Lower leg skin (tissue), 4 donors: ENCODE data around the gene CTIF. TPM values are rescaled to one million over a fixed set of nuclear protein-coding genes. Genes with fewer than 3 reads are reported as not detected.

ENCODE experiments used
- DNase-seq, 2 donors: peaks; one replicate each; pipeline ENCODE4 v3.0.0-alpha.2; 2019; ENCODE audit warnings: low spot score in 2 of 2
- H3K4me3 ChIP-seq: fragments of 200-600 bp; sonication (generic); 2 replicates; pipeline ENCODE4 v1.5.1; 2017; ENCODE audit warnings: mild to moderate bottlenecking, low read depth; ENCODE audit not compliant: poor library complexity, severe bottlenecking
- CTCF ChIP-seq, 3 donors: fragments of 450-650 bp; IDR thresholded peaks; one replicate each; pipeline ENCODE4 v1.5.1; 2016; ENCODE audit warnings: antibody characterized with exemption in 3 of 3, mild to moderate bottlenecking in 3 of 3, moderate library complexity in 2 of 3
- POLR2A ChIP-seq, 2 donors: fragments of 450-650 bp; IDR thresholded peaks; one replicate each; pipeline ENCODE4 v1.6.1; 2016 to 2017; ENCODE audit warnings: antibody characterized with exemption in 2 of 2, mild to moderate bottlenecking in 1 of 2, moderate library complexity in 1 of 2
- WGBS, 2 donors: methylation state at CpG; one replicate each; pipeline ENCODE4 v1.1.5; 2018; 5-methylcytosine and 5-hydroxymethylcytosine counted together
- intact Hi-C: fragments of 100-400 bp; cut with DNase I; formaldehyde crosslinking; loops from one replicate; pipeline ENCODE4 v1.15.0; 2023; ENCODE audit warnings: low total_unique reads
- total RNA-seq, 4 donors: library from RNA; depleted of rRNA; stranded (reverse); fragments of >200 nt; gene quantifications; one replicate each; pipeline ENCODE4 v1.1.0, GENCODE V29; 2016

Gene CTIF
- total RNA-seq, 4 donors from 2014 or later: 22.6 to 44.0 (median 30.2) TPM

- no peak overlapping the region for H3K4me3 ChIP-seq
- TF ChIP-seq CTCF (IDR thresholded peaks at IDR 0.05) (no peak), POLR2A (IDR thresholded peaks at IDR 0.05) (no peak)
- 89 to 93% methylated on average over 4 of the region's 4 CpGs for WGBS, 2 donors
- DNase-seq: no peak
- intact Hi-C loops: no loop called here
Observed at GRCh38 chr18:48641981-48642380, 103.2 kb downstream of the CTIF start.

- no peak for TF ChIP-seq POLR2A (IDR thresholded peaks at IDR 0.05)
- no peak for TF ChIP-seq CTCF (IDR thresholded peaks at IDR 0.05)
- DNase-seq: no peak
- intact Hi-C loops: no loop called here
- no peak overlapping the region for H3K4me3 ChIP-seq
- WGBS, 2 donors: 100% methylated on average over 1 of the region's 1 CpG
Observed at GRCh38 chr18:48642503-48642902, 103.7 kb downstream of the CTIF start.

- intact Hi-C loops: no loop called here
- TF ChIP-seq POLR2A (IDR thresholded peaks at IDR 0.05): no peak
- no peak for TF ChIP-seq CTCF (IDR thresholded peaks at IDR 0.05)
- H3K4me3 ChIP-seq: no peak overlapping the region
- WGBS, 2 donors: 96% methylated on average over 1 of the region's 1 CpG
- peak in 1 of 2 donors; percentile 15 for DNase-seq
Observed at GRCh38 chr18:48643262-48643661, 104.4 kb downstream of the CTIF start.

GRCh38 chr18:48644029-48644428 is 105.2 kb downstream of the CTIF start:
- TF ChIP-seq CTCF (IDR thresholded peaks at IDR 0.05) (no peak), POLR2A (IDR thresholded peaks at IDR 0.05) (no peak)
- no peak overlapping the region for H3K4me3 ChIP-seq
- intact Hi-C loops: no loop called here
- DNase-seq: peak in 1 of 2 donors; percentile 56
- WGBS, 2 donors: 95 to 96% methylated on average over 5 of the region's 5 CpGs

- no peak overlapping the region for H3K4me3 ChIP-seq
- WGBS, 2 donors: 83 to 90% methylated on average over 8 to 9 of the region's 10 CpGs
- TF ChIP-seq POLR2A (IDR thresholded peaks at IDR 0.05) (no peak), CTCF (IDR thresholded peaks at IDR 0.05) (no peak)
- DNase-seq: no peak
- intact Hi-C loops: no loop called here
Observed at GRCh38 chr18:48645427-48646002, 106.7 kb downstream of the CTIF start.

GRCh38 chr18:48646976-48647375 is 108.1 kb downstream of the CTIF start:
- H3K4me3 ChIP-seq: no peak overlapping the region
- 71 to 73% methylated on average over 2 of the region's 2 CpGs for WGBS, 2 donors
- intact Hi-C loops: no loop called here
- DNase-seq: peak in 1 of 2 donors; percentile 4
- TF ChIP-seq POLR2A (IDR thresholded peaks at IDR 0.05) (no peak), CTCF (IDR thresholded peaks at IDR 0.05) (no peak)
